Caco-2 (cell line): ENCODE data around the gene MLLT10. TPM values are rescaled to one million over a fixed set of nuclear protein-coding genes. Genes with fewer than 3 reads are reported as not detected.

ENCODE experiments used
- BruUV-seq: library from RNA; stranded (reverse); fragments of 400-500 nt; replicated peaks from 2 replicates; lab custom pipeline; 2021; lab: Mats Ljungman, UMichigan
- CTCF ChIA-PET: fragments of 300-600 bp; sonication (Branson Sonifier 250); formaldehyde crosslinking; loops from one replicate; lab custom pipeline; 2022; ENCODE audit warnings: antibody characterized with exemption; lab: Charles Lee
- POLR2A ChIA-PET: fragments of 300-600 bp; sonication (Branson Sonifier 250); formaldehyde crosslinking; loops from one replicate; lab custom pipeline; 2022; ENCODE audit warnings: antibody characterized with exemption; lab: Charles Lee
- DNase-seq, 2 experiments: peaks; one replicate each; pipeline versions ENCODE4 v3.0.0 to v3.0.0-alpha.2; 2020 to 2022
- H3K27me3 ChIP-seq: replicated peaks from 2 replicates; pipeline ENCODE4 v1.6.0; 2011; ENCODE audit warnings: low read length; ENCODE audit not compliant: control insufficient read depth, insufficient read depth
- H3K36me3 ChIP-seq: 2 replicates; pipeline ENCODE4 v1.5.1; 2011; ENCODE audit warnings: low read length; ENCODE audit not compliant: control insufficient read depth, insufficient read depth
- H3K4me1 ChIP-seq: fragments of 250-450 bp; sonication (Bioruptor Pico); 2 replicates; pipeline ENCODE4 v1.5.1; 2020; ENCODE audit warnings: mild to moderate bottlenecking
- H3K4me3 ChIP-seq: 2 replicates; pipeline ENCODE4 v1.5.1; 2011; ENCODE audit warnings: low read depth, mild to moderate bottlenecking, control low read depth, low read length
- H3K9me3 ChIP-seq: fragments of 250-450 bp; sonication (Bioruptor Pico); 2 replicates; pipeline ENCODE4 v1.5.1; 2020; ENCODE audit warnings: mild to moderate bottlenecking, moderate library complexity
- H3K27ac Mint-ChIP-seq: one replicate; pipeline ENCODE4 v1.8.0; 2022; ENCODE audit warnings: mixed read lengths; ENCODE audit not compliant: unreplicated experiment
- H3K27me3 Mint-ChIP-seq: one replicate; pipeline ENCODE4 v1.8.0; 2022; ENCODE audit warnings: mixed read lengths; ENCODE audit not compliant: insufficient read depth, unreplicated experiment
- H3K36me3 Mint-ChIP-seq: one replicate; pipeline ENCODE4 v1.8.0; 2022; ENCODE audit warnings: mild to moderate bottlenecking, mixed read lengths; ENCODE audit not compliant: insufficient read depth, unreplicated experiment
- H3K4me1 Mint-ChIP-seq: one replicate; pipeline ENCODE4 v1.8.0; 2022; ENCODE audit warnings: low read depth, mixed read lengths; ENCODE audit not compliant: unreplicated experiment
- H3K4me3 Mint-ChIP-seq: one replicate; pipeline ENCODE4 v1.8.0; 2022; ENCODE audit warnings: mild to moderate bottlenecking, moderate library complexity, mixed read lengths; ENCODE audit not compliant: unreplicated experiment
- H3K9me3 Mint-ChIP-seq: one replicate; pipeline ENCODE4 v1.8.0; 2022; ENCODE audit warnings: mixed read lengths; ENCODE audit not compliant: unreplicated experiment
- CTCF ChIP-seq, 2 experiments: fragments of 200-600 bp in 1 of 2; IDR thresholded peaks; 1 replicate in 1 of 2; 2 replicates in 1 of 2; pipeline versions ENCODE4 v1.5.1 to v1.8.0; 2011 to 2022; ENCODE audit warnings: antibody characterized with exemption in 1 of 2, control low read depth in 1 of 2, inconsistent platforms in 1 of 2, low read depth in 1 of 2, low read length in 1 of 2, mild to moderate bottlenecking in 1 of 2, moderate library complexity in 1 of 2; ENCODE audit not compliant: insufficient read depth in 1 of 2, severe bottlenecking in 1 of 2, unreplicated experiment in 1 of 2
- intact Hi-C: fragments of 100-400 bp; cut with micrococcal nuclease; formaldehyde crosslinking; loops from one replicate; pipeline ENCODE4 v1.10.0; 2022; ENCODE audit not compliant: unreplicated experiment
- total RNA-seq: library from RNA; stranded (reverse); gene quantifications from 2 replicates; pipeline ENCODE4 v1.2.3, GENCODE V29; 2022

MLLT10 gene
- total RNA-seq, 1 experiment from 2014 or later = 84.3 TPM

- H3K36me3 Mint-ChIP-seq = peaks cover 64% of the 10 kb centered on the region
- no peak overlapping the region for H3K4me3 Mint-ChIP-seq
- CTCF ChIA-PET = interaction anchor here (0.7 kb wide), 1 partner anchor 1290 kb away, joined by 3 read pairs; no protein-coding TSS in a partner anchor
- H3K9me3 Mint-ChIP-seq = no peaks in the 10 kb centered on the region
- H3K4me1 Mint-ChIP-seq = peaks cover 27% of the 10 kb centered on the region
- POLR2A ChIA-PET = no interaction called here
- no peak for TF ChIP-seq CTCF (IDR thresholded peaks at IDR 0.05; ENCODE audit: insufficient read depth in 1 of 2, low read depth in 1 of 2, low read length in 1 of 2, severe bottlenecking in 1 of 2, unreplicated experiment in 1 of 2)
- no peaks in the 10 kb centered on the region for H3K27me3 Mint-ChIP-seq
- H3K9me3 ChIP-seq = no peaks in the 10 kb centered on the region
- no peaks in the 10 kb centered on the region for H3K27me3 ChIP-seq
- no peak overlapping the region for H3K4me3 ChIP-seq
- peaks cover 2% of the 10 kb centered on the region; the same call in 1 of the 2 replicates for H3K36me3 ChIP-seq
- H3K27ac Mint-ChIP-seq = no peak overlapping the region
- peaks cover 36% of the 10 kb centered on the region for H3K4me1 ChIP-seq
- no peak for DNase-seq
- intact Hi-C loops = loop anchor here (2.0 kb wide), 1 partner anchor 203 kb away; no protein-coding TSS in a partner anchor
- no TSS peak for BruUV-seq
These were observed 215.8 kb downstream of the MLLT10 start for GRCh38 chr10:21749788-21750187.

- H3K4me3 ChIP-seq = no peak overlapping the region
- Mint-ChIP-seq H3K4me3 (peak overlapping the region; percentile 53), H3K9me3 (no peaks in the 10 kb centered on the region), H3K27me3 (no peaks in the 10 kb centered on the region), H3K4me1 (peaks cover 27% of the 10 kb centered on the region), H3K36me3 (peaks cover 59% of the 10 kb centered on the region), H3K27ac (peak overlapping the region; percentile 60)
- H3K9me3 ChIP-seq = no peaks in the 10 kb centered on the region
- no TSS peak for BruUV-seq
- no peak for DNase-seq
- peaks cover 36% of the 10 kb centered on the region for H3K4me1 ChIP-seq
- H3K27me3 ChIP-seq = no peaks in the 10 kb centered on the region
- H3K36me3 ChIP-seq = no peaks in the 10 kb centered on the region
- no peak for TF ChIP-seq CTCF (IDR thresholded peaks at IDR 0.05; ENCODE audit: insufficient read depth in 1 of 2, low read depth in 1 of 2, low read length in 1 of 2, severe bottlenecking in 1 of 2, unreplicated experiment in 1 of 2)
- intact Hi-C loops = loop anchor here (2.0 kb wide), 1 partner anchor 202 kb away; no protein-coding TSS in a partner anchor
- POLR2A ChIA-PET = no interaction called here
- CTCF ChIA-PET = interaction anchor here (0.5 kb wide), 1 partner anchor 600 kb away, joined by 3 read pairs; no protein-coding TSS in a partner anchor
These were observed 216.4 kb downstream of the MLLT10 start for GRCh38 chr10:21750424-21750823.

- Histone ChIP-seq H3K36me3 (no peaks in the 10 kb centered on the region), H3K4me3 (no peak overlapping the region), H3K27me3 (no peaks in the 10 kb centered on the region), H3K4me1 (peaks cover 36% of the 10 kb centered on the region), H3K9me3 (no peaks in the 10 kb centered on the region)
- BruUV-seq = no TSS peak
- no peak for TF ChIP-seq CTCF (IDR thresholded peaks at IDR 0.05; ENCODE audit: insufficient read depth in 1 of 2, low read depth in 1 of 2, low read length in 1 of 2, severe bottlenecking in 1 of 2, unreplicated experiment in 1 of 2)
- peak; percentile 73 to 87 for DNase-seq
- intact Hi-C loops = loop anchor here (1.0 to 2.0 kb wide), 2 partner anchors 24 to 201 kb away; no protein-coding TSS in a partner anchor
- H3K4me3 Mint-ChIP-seq = peak overlapping the region; percentile 53
- H3K27me3 Mint-ChIP-seq = no peaks in the 10 kb centered on the region
- ChIA-PET CTCF (interaction anchor here (1.0 to 1.1 kb wide), 2 partner anchors 24 kb away, joined by 3 read pairs; no protein-coding TSS in a partner anchor), POLR2A (no interaction called here)
- peaks cover 47% of the 10 kb centered on the region for H3K36me3 Mint-ChIP-seq
- peak overlapping the region; percentile 60 for H3K27ac Mint-ChIP-seq
- peaks cover 27% of the 10 kb centered on the region for H3K4me1 Mint-ChIP-seq
- no peaks in the 10 kb centered on the region for H3K9me3 Mint-ChIP-seq
These were observed 217.6 kb downstream of the MLLT10 start for GRCh38 chr10:21751341-21752310.
